ENCODE results near the gene LAMB4. TPM values are rescaled to one million over a fixed set of nuclear protein-coding genes. Genes with fewer than 3 reads are reported as not detected.

LAMB4 gene
- total and polyA plus RNA-seq, 2 donors (not counting 1 experiment from before 2014, with no cell fraction given): not detected

GRCh38 chr7:108054537-108054936 is 75.6 kb downstream of the LAMB4 start:
- H3K27me3 ChIP-seq (replicated peaks in 1 of 4; ENCODE audit: control extremely low read depth in 1 of 4, control insufficient read depth in 3 of 4, insufficient read depth in 4 of 4, low read length in 3 of 4): no peaks in the 10 kb centered on the region
- CTCF ChIA-PET: no interaction called here
- Mint-ChIP-seq H3K27ac (no peak overlapping the region), H3K4me1 (peaks cover 5% of the 10 kb centered on the region), H3K9me3 (ENCODE audit: insufficient read depth) (no peaks in the 10 kb centered on the region), H3K4me3 (no peak overlapping the region), H3K27me3 (peaks cover 18% of the 10 kb centered on the region)
- intact Hi-C loops (cut with micrococcal nuclease): no loop called here
- ATAC-seq (ENCODE audit: low read depth): no peak
- no peaks in the 10 kb centered on the region for H4K20me1 ChIP-seq (ENCODE audit: control insufficient read depth, insufficient read depth, low read length, poor library complexity, severe bottlenecking)
- no peak overlapping the region for H2AFZ ChIP-seq (ENCODE audit: insufficient read depth, low read depth, low read length, poor library complexity, severe bottlenecking)
- no peak for DNase-seq
- H3K4me3 ChIP-seq (ENCODE audit: control extremely low read depth in 1 of 5, extremely low read depth in 1 of 5, insufficient read depth in 1 of 5, low read depth in 2 of 5, low read length in 4 of 5): no peak overlapping the region
- H3K9ac ChIP-seq (ENCODE audit: low read length): no peak overlapping the region
- no CpG with 5 or more reads among the region's 1 CpG for WGBS (ENCODE audit: insufficient coverage)
- no peaks in the 10 kb centered on the region for H3K9me3 ChIP-seq (ENCODE audit: control extremely low read depth in 1 of 3, control insufficient read depth in 2 of 3, insufficient read depth in 1 of 3, low read length in 2 of 3)
- no peaks in the 10 kb centered on the region for H3K36me3 ChIP-seq (replicated peaks in 1 of 2; ENCODE audit: control extremely low read depth in 1 of 2, control insufficient read depth in 1 of 2, extremely low read depth in 1 of 2, insufficient read depth in 2 of 2, low read length in 1 of 2)
- POLR2A ChIA-PET: no interaction called here
- TF ChIP-seq, protein P1, sequence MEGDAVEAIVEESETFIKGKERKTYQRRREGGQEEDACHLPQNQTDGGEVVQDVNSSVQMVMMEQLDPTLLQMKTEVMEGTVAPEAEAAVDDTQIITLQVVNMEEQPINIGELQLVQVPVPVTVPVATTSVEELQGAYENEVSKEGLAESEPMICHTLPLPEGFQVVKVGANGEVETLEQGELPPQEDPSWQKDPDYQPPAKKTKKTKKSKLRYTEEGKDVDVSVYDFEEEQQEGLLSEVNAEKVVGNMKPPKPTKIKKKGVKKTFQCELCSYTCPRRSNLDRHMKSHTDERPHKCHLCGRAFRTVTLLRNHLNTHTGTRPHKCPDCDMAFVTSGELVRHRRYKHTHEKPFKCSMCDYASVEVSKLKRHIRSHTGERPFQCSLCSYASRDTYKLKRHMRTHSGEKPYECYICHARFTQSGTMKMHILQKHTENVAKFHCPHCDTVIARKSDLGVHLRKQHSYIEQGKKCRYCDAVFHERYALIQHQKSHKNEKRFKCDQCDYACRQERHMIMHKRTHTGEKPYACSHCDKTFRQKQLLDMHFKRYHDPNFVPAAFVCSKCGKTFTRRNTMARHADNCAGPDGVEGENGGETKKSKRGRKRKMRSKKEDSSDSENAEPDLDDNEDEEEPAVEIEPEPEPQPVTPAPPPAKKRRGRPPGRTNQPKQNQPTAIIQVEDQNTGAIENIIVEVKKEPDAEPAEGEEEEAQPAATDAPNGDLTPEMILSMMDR (IDR thresholded peaks at IDR 0.05): no peak
- TF ChIP-seq EZH2 (IDR thresholded peaks at IDR 0.05; ENCODE audit: borderline replicate concordance, insufficient read depth, low read depth, low read length, poor library complexity, severe bottlenecking): no peak
- H3K27ac ChIP-seq (ENCODE audit: low read length in 2 of 2): no peak overlapping the region
- no peaks in the 10 kb centered on the region for H3K79me2 ChIP-seq (ENCODE audit: control insufficient read depth, insufficient read depth, low read length)
- H3K4me1 ChIP-seq (ENCODE audit: control insufficient read depth in 2 of 2, insufficient read depth in 2 of 2, low read length in 2 of 2): peaks cover 0 to 3% of the 10 kb centered on the region in 2 donors
- no peak overlapping the region for H3K4me2 ChIP-seq (replicated peaks; ENCODE audit: low read depth, low read length, poor library complexity, severe bottlenecking)

DNA sequence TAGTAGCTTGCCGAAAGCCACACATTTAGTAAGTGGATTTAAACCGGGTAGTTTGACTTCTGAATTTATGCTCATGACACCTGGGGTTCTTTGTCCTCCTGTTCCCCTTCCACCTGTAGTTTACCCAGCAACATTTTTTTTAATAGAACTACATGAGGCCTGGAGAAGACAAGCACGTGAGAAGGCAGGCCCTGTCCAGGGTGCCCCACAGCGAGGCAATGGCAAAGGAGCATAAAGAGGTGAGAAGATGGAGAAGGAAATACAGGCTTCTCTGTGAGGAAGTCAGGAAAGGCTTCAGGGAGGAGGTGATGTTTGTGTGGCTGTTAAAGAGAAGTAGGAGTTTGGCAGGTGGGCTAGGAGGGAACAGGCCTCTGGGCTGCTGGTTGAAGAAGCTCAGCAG is 76.9 kb downstream of the LAMB4 start:
- DNase-seq (no peak), ATAC-seq (ENCODE audit: low read depth) (no peak)
- no peaks in the 10 kb centered on the region for H3K9me3 ChIP-seq (ENCODE audit: control extremely low read depth in 1 of 3, control insufficient read depth in 2 of 3, insufficient read depth in 1 of 3, low read length in 2 of 3)
- peaks cover 4 to 6% of the 10 kb centered on the region in 2 donors for H3K4me1 ChIP-seq (ENCODE audit: control insufficient read depth in 2 of 2, insufficient read depth in 2 of 2, low read length in 2 of 2)
- H3K4me3 ChIP-seq (ENCODE audit: control extremely low read depth in 1 of 5, extremely low read depth in 1 of 5, insufficient read depth in 1 of 5, low read depth in 2 of 5, low read length in 4 of 5): no peak overlapping the region
- no peak overlapping the region for H3K27ac ChIP-seq (ENCODE audit: low read length in 2 of 2)
- no peaks in the 10 kb centered on the region for H3K27me3 ChIP-seq (replicated peaks in 1 of 4; ENCODE audit: control extremely low read depth in 1 of 4, control insufficient read depth in 3 of 4, insufficient read depth in 4 of 4, low read length in 3 of 4)
- 95% methylated on average over 2 of the region's 4 CpGs for WGBS (ENCODE audit: insufficient coverage)
- no peaks in the 10 kb centered on the region for H3K79me2 ChIP-seq (ENCODE audit: control insufficient read depth, insufficient read depth, low read length)
- H3K4me3 Mint-ChIP-seq: no peak overlapping the region
- no peak overlapping the region for H3K4me2 ChIP-seq (replicated peaks; ENCODE audit: low read depth, low read length, poor library complexity, severe bottlenecking)
- H3K9ac ChIP-seq (ENCODE audit: low read length): no peak overlapping the region
- no peaks in the 10 kb centered on the region for H3K36me3 ChIP-seq (replicated peaks in 1 of 2; ENCODE audit: control extremely low read depth in 1 of 2, control insufficient read depth in 1 of 2, extremely low read depth in 1 of 2, insufficient read depth in 2 of 2, low read length in 1 of 2)
- H3K27ac Mint-ChIP-seq: no peak overlapping the region
- intact Hi-C loops (cut with micrococcal nuclease): no loop called here
- POLR2A ChIA-PET: no interaction called here
- H3K4me1 Mint-ChIP-seq: peaks cover 5% of the 10 kb centered on the region
- no peaks in the 10 kb centered on the region for H4K20me1 ChIP-seq (ENCODE audit: control insufficient read depth, insufficient read depth, low read length, poor library complexity, severe bottlenecking)
- peaks cover 13% of the 10 kb centered on the region for H3K27me3 Mint-ChIP-seq
- CTCF ChIA-PET: no interaction called here
- H3K9me3 Mint-ChIP-seq (ENCODE audit: insufficient read depth): no peaks in the 10 kb centered on the region
- no peak for TF ChIP-seq EZH2 (IDR thresholded peaks at IDR 0.05; ENCODE audit: borderline replicate concordance, insufficient read depth, low read depth, low read length, poor library complexity, severe bottlenecking)
- TF ChIP-seq, protein P1 (IDR thresholded peaks at IDR 0.05): no peak
- H2AFZ ChIP-seq (ENCODE audit: insufficient read depth, low read depth, low read length, poor library complexity, severe bottlenecking): no peak overlapping the region
